RWPE1 (cell line): Measurements from ENCODE around the gene PPP6C.

ENCODE experiments used
- CTCF ChIA-PET: fragments of 350-600 bp; sonication (Branson Sonifier 250); formaldehyde crosslinking; extraction: SDS; loops from one replicate; lab custom pipeline; 2021; lab: Yijun Ruan, JAX
- POLR2A ChIA-PET: fragments of 400-600 bp; formaldehyde crosslinking; extraction: SDS; loops from one replicate; lab custom pipeline; 2020; ENCODE audit warnings: antibody characterized with exemption; ENCODE audit not compliant: low non-redundant PET; lab: Yijun Ruan, JAX
- DNase-seq: peaks from one replicate; pipeline ENCODE4 v3.0.0; 2012; ENCODE audit warnings: low spot score
- H3K27ac ChIP-seq: fragments of 450-650 bp; 2 replicates; pipeline ENCODE4 v1.5.1; 2017
- TF ChIP-seq, protein P1 (sequence below): fragments of 450-650 bp; conservative IDR thresholded peaks from 2 replicates; pipeline ENCODE4 v1.5.1; 2017; ENCODE audit warnings: low read depth, mild to moderate bottlenecking

The PPP6C gene

DNA sequence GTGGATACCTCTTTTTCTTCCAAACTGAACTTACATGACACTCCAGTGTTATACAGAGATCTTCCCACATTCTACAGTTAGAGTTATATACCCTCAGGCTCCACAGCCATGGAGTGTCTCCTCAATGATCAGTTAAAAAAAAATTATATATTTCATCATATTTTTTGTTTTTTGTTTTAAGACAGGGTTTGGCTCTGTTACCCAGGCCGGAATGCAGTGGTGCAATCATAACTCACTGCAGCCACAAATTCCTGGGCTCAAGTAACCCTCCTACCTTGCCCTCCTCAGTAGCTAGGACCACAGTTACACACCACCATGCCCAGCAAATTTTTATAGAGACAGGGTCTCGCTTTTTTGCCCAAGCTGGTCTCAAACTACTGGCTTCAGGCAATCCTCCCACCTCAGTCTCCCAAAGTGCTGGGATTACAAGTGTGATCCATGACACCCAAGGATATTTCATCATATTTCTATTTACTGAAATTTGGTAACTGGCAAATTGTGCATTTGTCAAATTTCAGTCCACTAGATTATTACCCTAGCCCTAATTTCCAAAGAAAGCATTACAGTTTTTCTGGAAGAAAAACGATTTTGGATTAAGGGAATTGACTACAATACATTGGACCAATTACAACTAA lies 28.2 kb downstream of the PPP6C start:
- no peak for DNase-seq
- ChIA-PET POLR2A (no interaction called here), CTCF (interaction anchor here (0.6 to 0.9 kb wide), 3 partner anchors 195 to 1396 kb away, joined by 3 read pairs; no protein-coding TSS in a partner anchor)
- H3K27ac ChIP-seq, result peak overlapping the region; percentile 64
- TF ChIP-seq, protein P1, sequence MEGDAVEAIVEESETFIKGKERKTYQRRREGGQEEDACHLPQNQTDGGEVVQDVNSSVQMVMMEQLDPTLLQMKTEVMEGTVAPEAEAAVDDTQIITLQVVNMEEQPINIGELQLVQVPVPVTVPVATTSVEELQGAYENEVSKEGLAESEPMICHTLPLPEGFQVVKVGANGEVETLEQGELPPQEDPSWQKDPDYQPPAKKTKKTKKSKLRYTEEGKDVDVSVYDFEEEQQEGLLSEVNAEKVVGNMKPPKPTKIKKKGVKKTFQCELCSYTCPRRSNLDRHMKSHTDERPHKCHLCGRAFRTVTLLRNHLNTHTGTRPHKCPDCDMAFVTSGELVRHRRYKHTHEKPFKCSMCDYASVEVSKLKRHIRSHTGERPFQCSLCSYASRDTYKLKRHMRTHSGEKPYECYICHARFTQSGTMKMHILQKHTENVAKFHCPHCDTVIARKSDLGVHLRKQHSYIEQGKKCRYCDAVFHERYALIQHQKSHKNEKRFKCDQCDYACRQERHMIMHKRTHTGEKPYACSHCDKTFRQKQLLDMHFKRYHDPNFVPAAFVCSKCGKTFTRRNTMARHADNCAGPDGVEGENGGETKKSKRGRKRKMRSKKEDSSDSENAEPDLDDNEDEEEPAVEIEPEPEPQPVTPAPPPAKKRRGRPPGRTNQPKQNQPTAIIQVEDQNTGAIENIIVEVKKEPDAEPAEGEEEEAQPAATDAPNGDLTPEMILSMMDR, result no peak

DNA sequence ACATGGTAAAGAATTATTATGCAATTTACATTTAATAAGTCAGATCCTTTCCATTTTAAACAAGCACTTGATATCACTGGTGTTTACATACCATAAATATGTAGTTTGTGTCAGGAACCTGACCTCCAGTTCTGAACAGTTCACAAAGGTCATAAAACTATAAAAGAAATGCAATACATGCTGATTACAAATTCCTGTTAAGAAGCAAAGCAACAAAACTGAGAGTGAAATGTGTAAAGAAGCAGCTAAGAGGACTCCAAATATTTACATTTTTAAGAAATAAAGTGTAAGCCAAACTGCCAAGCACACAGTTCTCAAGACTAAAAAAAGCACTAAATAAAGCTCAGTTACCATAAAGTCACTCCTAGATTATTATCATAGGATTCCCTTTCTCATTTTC lies 28.9 kb downstream of the PPP6C start:
- TF ChIP-seq, protein P1, result no peak
- ChIA-PET POLR2A (no interaction called here), CTCF (no interaction called here)
- no peak for DNase-seq
- no peak overlapping the region for H3K27ac ChIP-seq

DNA sequence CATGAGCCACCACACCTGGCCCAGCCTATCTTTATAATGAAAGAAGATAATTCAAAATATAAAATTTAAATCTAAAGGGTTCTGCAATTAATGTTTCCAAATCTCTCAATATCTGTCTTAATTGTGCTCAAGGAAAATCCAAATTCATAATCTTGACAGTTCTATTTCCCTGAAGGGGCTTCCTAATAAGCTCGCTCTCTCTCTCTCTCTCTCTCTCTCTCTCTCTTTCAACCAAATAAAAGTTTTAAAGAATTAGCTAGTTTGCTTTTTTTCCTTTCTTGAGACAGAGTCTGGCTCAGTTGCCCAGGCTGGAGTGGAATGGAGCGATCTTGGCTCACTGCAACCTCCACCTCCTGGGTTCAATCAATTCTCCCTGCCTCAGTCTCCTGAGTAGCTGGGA lies 33.1 kb downstream of the PPP6C start:
- TF ChIP-seq, protein P1, result no peak
- no peak overlapping the region for H3K27ac ChIP-seq
- no peak for DNase-seq
- POLR2A ChIA-PET, result interaction anchor here (0.6 kb wide), 1 partner anchor 195 kb away, joined by 3 read pairs; no protein-coding TSS in a partner anchor
- CTCF ChIA-PET, result interaction anchor here (0.8 kb wide), 1 partner anchor 13 kb away, joined by 3 read pairs; no protein-coding TSS in a partner anchor

DNA sequence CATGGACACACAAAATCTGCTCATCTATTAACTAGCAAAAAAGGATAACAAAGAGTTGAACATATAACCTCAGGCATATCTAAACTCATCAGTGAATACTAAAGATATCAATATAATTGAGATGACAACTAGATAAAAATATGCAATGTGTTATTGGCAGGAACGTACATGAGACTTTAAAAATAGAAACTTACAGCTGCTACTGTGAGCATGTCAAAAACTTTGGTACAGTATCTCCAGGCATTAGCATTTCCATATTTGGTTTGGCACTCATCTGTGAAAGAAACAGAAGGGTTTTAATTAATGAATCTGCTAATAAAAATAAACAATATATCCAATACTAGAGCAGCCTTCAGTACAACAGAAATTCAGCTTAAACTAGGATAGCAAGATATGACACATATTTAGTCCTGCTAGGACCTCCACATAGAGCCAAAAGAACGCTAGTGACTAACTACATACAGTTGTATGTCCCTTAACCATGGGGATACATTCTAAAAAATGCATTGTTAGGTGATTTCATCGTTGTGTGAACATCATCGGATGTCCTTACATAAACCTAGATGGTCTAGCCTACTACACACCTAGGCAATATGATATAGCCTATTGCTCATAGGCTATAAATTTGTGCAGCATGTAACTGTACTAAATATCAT lies 35.8 kb downstream of the PPP6C start:
- H3K27ac ChIP-seq, result no peak overlapping the region
- POLR2A ChIA-PET, result no interaction called here
- no peak for DNase-seq
- CTCF ChIA-PET, result no interaction called here
- TF ChIP-seq, protein P1, result no peak

DNA sequence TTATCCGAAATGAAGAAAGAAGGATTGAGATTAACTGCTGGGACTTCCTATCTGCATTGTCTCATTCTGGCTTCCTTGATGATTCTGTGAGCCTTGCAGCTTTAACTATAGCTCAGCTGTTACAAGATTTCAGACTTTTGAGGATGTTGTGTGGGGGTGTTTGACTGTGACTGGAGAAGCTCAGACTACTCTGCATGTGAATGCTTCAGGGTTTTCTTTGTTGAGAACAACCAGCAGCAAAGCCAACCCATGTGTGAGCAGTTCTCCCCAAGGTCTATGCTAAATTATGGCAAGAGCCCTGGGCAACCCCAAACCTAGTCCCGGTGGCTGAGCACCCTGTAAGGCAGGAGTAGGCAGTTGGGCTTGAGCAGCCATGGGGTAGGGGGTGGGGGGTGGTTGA lies 37.9 kb downstream of the PPP6C start:
- no peak for DNase-seq
- POLR2A ChIA-PET, result no interaction called here
- TF ChIP-seq, protein P1, result no peak
- CTCF ChIA-PET, result no interaction called here
- H3K27ac ChIP-seq, result no peak overlapping the region

DNA sequence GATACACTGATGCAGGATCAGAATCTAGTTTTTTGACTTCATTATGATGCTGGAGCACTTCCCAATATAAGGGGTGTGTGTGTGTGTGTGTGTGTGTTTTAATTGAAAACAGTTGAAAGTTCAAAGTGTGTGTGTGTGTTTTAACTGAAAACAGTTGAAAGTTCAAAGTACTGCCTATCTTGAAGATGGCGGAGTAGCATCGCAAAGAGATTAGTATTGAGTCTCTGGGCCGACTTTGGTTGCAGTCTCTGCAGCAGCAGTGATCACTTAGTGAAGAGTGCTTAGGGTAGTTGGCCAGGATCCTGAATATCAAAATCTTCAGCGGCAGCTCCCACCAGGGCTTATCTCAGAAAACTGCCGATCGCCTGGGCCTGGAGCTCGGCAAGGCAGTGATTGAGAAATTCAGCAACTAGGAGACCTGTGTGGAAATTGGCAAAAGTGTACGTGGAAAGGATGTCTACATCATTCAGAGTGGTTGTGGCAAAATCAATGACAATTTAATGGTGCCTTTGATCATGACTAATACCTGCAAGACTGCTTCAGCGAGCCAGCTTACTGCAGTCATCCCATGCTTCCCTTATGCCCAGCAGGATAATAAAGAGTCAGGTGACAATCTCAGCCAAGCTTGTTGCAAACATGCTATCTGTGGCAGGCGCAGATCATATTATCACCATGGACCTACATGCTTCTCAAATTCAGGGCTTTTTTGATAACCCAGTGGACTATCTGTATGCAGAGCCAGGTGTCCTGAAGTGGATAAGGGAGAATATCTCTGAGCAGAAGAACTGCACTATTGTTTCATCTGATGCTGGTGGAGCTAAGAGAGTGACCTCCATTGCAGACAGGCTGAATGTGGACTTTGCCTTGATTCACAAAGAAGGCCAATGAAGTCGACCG lies 39.0 kb downstream of the PPP6C start:
- ChIA-PET POLR2A (interaction anchor here (0.6 kb wide), 1 partner anchor 1709 kb away, joined by 3 read pairs; no protein-coding TSS in a partner anchor), CTCF (interaction anchor here (0.7 kb wide), 1 partner anchor 80 kb away, joined by 3 read pairs; no protein-coding TSS in a partner anchor)
- TF ChIP-seq, protein P1, result no peak
- no peak overlapping the region for H3K27ac ChIP-seq
- DNase-seq, result no peak
